NCI-H2081 treated with DMSO at 0.1 percent for 48 hours (cell line): Measurements from ENCODE around the gene TMEM109.

ENCODE experiments used
- DNase-seq: peaks from one replicate; lab custom pipeline; 2025; lab: John Stamatoyannopoulos, UW

The TMEM109 gene

GRCh38 chr11:60942219-60942618 is 28.3 kb downstream of the TMEM109 start:
- no peak for DNase-seq

- DNase-seq: no peak
Measured at GRCh38 chr11:60942970-60943565, 29.1 kb downstream of the TMEM109 start.

- no peak for DNase-seq
Measured at GRCh38 chr11:60944490-60945294, 30.7 kb downstream of the TMEM109 start.

DNA sequence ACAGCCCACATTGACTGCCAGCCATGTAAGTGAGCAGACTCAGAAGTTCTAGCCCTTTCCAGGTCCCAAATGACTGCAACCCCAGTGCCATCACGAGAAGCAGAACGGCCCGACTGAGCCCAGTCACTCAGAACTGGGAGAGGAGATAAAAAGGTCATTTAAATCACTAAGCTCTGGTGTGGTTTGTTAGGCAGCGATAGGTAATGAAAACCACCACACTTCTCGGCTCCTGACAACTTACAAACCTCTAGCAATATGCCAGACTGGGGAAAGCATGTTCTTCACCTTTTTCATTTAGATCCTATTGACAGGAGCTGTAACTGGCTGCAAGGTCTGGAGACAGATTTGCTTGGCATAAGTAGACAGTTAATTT is 31.3 kb downstream of the TMEM109 start:
- no peak for DNase-seq

DNA sequence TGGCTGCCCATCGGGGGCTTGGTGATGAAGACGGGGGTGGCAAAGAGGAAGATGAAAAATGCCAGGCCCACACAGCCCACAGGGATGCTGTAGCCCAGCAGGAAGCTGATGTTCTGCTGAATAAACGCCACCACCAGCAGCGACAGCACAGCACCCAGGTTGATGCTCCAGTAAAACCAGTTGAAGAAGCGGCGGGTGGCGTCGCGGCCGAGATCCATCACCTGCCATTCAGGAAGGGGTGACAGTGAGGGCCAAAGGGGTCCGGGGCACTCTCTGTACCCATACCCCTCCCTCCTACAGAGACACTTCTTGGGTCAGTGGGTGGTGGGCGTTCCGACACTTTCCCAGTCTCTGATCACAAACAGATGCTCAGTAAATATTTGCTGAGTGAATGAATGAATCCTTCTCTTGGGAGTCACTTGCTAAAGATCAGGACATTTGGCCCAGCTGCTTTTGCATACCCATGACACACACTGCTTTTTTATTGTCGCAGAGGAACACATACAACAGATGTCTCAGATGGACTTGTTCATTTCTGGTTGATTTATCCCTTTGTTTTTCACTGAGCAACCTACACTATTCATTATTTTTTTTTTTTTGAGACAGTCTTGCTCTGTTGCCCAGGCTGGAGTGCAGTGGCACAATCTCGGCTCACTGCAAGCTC is 32.8 kb downstream of the TMEM109 start:
- no peak for DNase-seq

DNA sequence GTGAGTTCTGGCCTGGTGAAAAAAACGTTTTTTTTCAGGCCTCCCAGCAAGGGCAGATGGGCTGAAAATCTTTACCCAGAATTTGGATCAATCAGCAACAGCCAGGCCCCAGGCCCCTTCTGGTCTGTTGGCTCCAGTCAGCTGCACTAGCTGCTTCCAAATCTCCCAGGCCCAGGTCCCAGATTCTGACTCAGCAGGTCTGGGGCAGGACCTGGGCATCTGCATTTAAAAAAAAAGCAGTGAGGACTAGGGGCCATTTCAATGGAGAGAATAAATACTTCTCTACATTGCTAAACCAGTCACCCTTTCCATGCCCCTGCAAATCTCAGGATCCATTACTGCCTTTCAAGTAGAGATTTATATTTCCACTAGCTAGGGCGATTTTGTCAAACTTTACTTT is 33.7 kb downstream of the TMEM109 start:
- DNase-seq: no peak

DNA sequence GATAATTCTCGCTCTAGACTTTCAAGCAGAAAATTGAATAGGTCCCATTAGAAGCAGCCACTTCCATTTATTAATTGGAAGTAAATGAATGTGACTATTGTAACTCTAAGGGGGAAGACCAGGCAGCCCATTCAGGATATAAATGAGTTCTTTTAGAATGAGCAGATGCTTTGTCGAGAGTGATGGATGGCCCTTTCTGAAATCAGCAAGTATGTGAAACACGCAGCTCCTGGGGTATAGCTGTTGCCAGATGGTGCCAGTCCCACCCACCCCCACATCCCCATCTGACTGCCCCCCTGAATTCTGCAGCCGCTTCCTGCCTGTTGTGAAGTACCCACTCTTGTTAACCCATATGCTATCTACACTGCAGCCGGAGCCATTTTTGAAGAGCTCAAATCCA is 34.3 kb downstream of the TMEM109 start:
- DNase-seq: no peak

- DNase-seq: no peak
Measured at GRCh38 chr11:60950024-60950423, 36.1 kb downstream of the TMEM109 start.

- DNase-seq: no peak
Measured at GRCh38 chr11:60950933-60951605, 37.1 kb downstream of the TMEM109 start.

- DNase-seq: no peak
Measured at GRCh38 chr11:60951606-60951903, 37.6 kb downstream of the TMEM109 start.

GRCh38 chr11:60951904-60952741 is 38.2 kb downstream of the TMEM109 start, which contains the start of gene SLC15A3:
Gene SLC15A3 (minus strand): TSS chr11:60952176. CDS start chr11:60951551, 625 bp downstream.
- no peak for DNase-seq

- DNase-seq: no peak
Measured at GRCh38 chr11:60952742-60953170, 38.8 kb downstream of the TMEM109 start.

DNA sequence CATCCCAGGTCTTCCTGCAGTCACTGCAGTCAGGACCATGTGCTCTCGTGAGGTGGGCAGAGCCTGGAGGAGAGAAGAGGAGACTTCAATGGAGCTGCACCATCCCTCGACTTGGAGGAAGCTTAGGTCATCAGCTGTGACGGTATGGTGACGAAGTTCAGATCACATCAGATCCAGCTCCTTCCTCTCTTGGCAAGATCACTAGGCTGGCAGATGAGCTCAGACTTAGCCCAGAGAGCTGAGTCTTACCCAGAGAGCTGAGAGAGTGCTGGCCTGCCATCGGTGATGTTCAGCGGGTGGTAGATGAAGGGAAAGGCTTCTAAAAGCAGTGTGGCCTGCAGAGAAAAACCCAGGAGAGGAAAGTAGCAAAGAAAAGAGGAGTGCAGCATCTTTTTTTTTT is 39.8 kb downstream of the TMEM109 start:
- no peak for DNase-seq

DNA sequence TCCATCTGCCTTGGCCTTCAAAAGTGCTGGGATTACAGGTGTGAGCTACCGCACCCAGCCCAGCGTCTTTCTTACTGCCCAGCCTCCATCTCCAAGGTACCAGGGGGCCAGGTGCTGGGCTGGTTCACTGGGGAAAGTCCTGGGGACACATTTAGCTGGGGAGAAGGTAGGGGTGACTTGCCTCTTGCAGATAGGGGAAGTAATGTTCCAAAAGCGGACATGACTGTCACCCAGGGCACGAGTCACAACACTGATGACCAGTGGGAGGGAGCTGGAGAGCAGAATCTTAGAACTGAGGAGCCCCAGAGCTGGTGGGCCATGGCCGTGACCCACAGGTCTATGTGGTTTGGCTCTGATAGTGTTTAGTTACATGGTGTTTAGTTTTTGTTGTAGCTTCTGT is 40.5 kb downstream of the TMEM109 start:
- DNase-seq: no peak

DNA sequence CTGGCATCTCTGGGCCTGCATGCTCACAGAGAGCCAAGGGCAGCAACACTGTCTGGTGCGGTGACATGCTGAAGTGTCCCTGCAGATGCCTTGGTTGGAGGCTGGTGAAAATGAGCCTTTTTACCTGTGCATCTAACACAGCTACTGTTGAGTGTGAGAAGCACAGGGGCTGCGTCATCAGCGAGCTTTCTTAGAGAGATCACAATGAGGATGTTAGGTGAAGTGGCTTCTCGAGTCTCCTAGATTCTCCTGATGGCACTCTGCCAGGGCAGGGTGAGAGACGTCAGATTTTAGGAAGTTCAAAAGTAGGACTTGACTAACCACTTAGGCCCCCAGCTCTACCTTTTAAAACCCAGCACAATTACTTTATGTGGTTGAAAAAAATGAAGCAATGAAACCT is 41.6 kb downstream of the TMEM109 start:
- no peak for DNase-seq

GRCh38 chr11:60957188-60957587 is 43.2 kb downstream of the TMEM109 start:
- DNase-seq: no peak

DNA sequence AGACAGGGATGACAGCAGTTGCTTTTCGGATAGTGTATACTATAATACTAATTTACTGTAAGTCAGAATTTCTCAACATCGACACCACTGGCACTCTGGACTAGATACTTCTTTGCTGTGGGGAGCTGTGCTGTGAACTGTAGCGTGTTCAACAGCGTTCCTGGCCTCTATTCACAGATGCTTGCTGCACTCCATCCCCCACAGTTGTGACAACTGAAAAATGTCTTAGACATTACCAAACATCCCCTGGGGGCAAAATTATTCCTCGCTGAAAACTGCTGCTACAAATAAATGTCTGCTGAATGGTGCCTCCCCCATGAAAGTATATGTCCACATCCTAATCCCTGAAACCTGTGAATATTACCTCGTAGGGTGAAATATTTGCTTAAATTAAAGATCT is 45.5 kb downstream of the TMEM109 start:
- DNase-seq: no peak

- DNase-seq: no peak
Measured at GRCh38 chr11:60960405-60960804, 46.4 kb downstream of the TMEM109 start.

DNA sequence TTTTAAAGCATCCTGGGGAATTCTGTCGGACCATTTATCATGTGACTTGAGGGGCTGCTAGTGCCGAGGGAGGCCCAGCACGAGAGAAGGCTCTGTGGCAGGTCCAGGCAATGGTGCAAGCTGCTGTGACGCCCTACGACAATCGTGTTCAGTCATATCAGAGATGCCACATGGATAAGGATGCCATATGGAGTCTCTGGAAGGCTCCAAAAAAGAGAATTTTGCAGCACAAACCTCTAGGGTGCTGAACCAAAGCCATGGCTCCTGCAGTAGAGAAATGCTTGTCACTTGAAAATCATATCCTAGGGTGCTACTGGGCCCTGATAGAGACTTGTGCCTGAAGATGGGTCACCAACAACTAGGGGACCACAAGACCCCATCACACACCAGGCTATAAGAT is 50.8 kb downstream of the TMEM109 start:
- DNase-seq: no peak

DNA sequence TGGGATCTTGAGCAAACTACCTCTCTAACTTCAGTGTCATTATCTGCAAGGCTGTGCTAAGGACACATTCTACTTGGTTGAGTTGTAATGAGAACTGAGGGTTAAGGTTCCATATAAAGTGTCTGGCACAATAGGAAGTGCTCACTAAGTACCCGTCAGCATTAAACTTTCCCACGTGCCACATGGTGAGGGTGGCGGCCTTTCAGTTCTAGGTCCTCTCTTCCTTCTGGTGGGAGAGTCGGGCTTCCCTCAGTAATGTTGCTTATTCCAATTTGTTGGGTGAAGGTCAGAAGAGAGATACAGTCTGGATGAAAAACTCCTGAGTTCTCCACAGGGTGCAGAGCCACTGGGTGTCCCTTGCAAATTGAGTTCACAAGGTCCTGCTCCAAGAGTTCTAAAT is 52.9 kb downstream of the TMEM109 start:
- DNase-seq: no peak

DNA sequence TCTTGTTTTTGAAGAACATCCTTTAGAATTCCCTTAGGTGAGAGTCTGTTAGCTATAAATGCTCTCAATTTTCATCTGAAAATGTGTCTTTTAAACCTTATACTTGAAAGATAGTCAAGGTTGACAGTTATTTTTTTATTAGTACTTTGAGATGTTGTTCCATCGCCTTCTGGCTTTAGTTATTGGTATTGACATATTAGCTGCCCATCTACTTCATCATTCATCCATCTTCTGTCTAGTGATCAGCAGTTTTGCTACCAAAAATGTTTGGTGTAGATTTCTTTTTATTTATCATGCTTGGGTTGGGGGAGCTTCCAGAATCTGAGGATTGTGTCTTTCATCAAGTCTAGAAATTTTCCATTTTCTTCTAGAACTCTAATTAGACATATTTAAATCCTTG is 54.3 kb downstream of the TMEM109 start:
- no peak for DNase-seq

- no peak for DNase-seq
Measured at GRCh38 chr11:60970369-60970774, 56.4 kb downstream of the TMEM109 start.
